GM12878 (cell line): ENCODE data around the gene KIAA1586. TPM values are rescaled to one million over a fixed set of nuclear protein-coding genes. Genes with fewer than 3 reads are reported as not detected.
"Not testable (repeated sequence)": the region's sequence is repeated elsewhere in the genome, so short reads cannot be mapped to it uniquely, and the experiment has no call there.

Source experiments
- ATAC-seq: fragments of 200-7000 bp; cut with Tn5 transposase; 3 replicates; pipeline ENCODE4 v1.9.1; 2020; ENCODE audit warnings: mild to moderate bottlenecking, moderate library complexity
- BruUV-seq: library from RNA; stranded (reverse); fragments of 400-500 nt; replicated peaks from 2 replicates; lab custom pipeline; 2021; lab: Mats Ljungman, UMichigan
- CTCF ChIA-PET: fragments of 300-600 bp; sonication (Branson Sonifier 250); formaldehyde crosslinking; extraction: SDS; loops from one replicate; lab custom pipeline; 2021; ENCODE audit warnings: inconsistent platforms; lab: Yijun Ruan, JAX
- POLR2A ChIA-PET: fragments of 350-600 bp; formaldehyde crosslinking; extraction: SDS; loops from one replicate; lab custom pipeline; 2021; ENCODE audit warnings: inconsistent platforms; lab: Charles Lee
- RAD21 ChIA-PET: fragments of 300-600 bp; sonication (Branson Sonifier 250); formaldehyde crosslinking; loops from one replicate; lab custom pipeline; 2023; ENCODE audit warnings: antibody characterized with exemption; ENCODE audit not compliant: unreplicated experiment; lab: Charles Lee
- SMC1A ChIA-PET: fragments of 300-600 bp; sonication (Branson Sonifier 250); formaldehyde crosslinking; loops from one replicate; lab custom pipeline; 2023; ENCODE audit not compliant: unreplicated experiment, uncharacterized antibody; lab: Charles Lee
- DNase-seq: peaks from one replicate; pipeline ENCODE4 v3.0.0-alpha.2; 2011; ENCODE audit warnings: low read depth, low spot score
- FAIRE-seq: peaks from 3 replicates; lab custom pipeline; 2011; peaks lifted over from hg19 to GRCh38; lab: Jason Lieb, UNC
- H2AFZ ChIP-seq: 2 replicates; pipeline ENCODE4 v1.6.0; 2011; ENCODE audit warnings: low read depth, low read length, control low read depth; ENCODE audit not compliant: control insufficient read depth
- H3K27ac ChIP-seq: 2 replicates; pipeline ENCODE4 v1.5.1; 2011; ENCODE audit warnings: control low read depth; ENCODE audit not compliant: control insufficient read depth, insufficient read depth
- H3K27me3 ChIP-seq, 2 experiments: replicated peaks in 1 of 2; 2 replicates each; pipeline versions ENCODE4 v1.6.0 to v1.6.1; 2011; ENCODE audit warnings: low read length in 1 of 2; ENCODE audit not compliant: control insufficient read depth in 2 of 2, insufficient read depth in 2 of 2
- H3K36me3 ChIP-seq, 2 experiments: 2 replicates each; pipeline ENCODE4 v1.5.1; 2011; ENCODE audit warnings: low read length in 1 of 2; ENCODE audit not compliant: control insufficient read depth in 2 of 2, insufficient read depth in 2 of 2
- H3K4me1 ChIP-seq: 2 replicates; pipeline ENCODE4 v1.6.1; 2011; ENCODE audit warnings: mild to moderate bottlenecking, low read length, moderate library complexity, mixed read lengths; ENCODE audit not compliant: control insufficient read depth, insufficient read depth
- H3K4me2 ChIP-seq: 2 replicates; pipeline ENCODE4 v1.6.0; 2011; ENCODE audit warnings: control low read depth; ENCODE audit not compliant: control insufficient read depth, insufficient read depth
- H3K4me3 ChIP-seq: fragments of 200-600 bp; sonication (generic); 2 replicates; pipeline ENCODE4 v1.5.1; 2016
- H3K79me2 ChIP-seq: 2 replicates; pipeline ENCODE4 v1.6.0; 2011; ENCODE audit warnings: low read length; ENCODE audit not compliant: control insufficient read depth, insufficient read depth
- H3K9ac ChIP-seq: 2 replicates; pipeline ENCODE4 v1.8.0; 2011; ENCODE audit warnings: low read length, control low read depth, mixed read lengths; ENCODE audit not compliant: control insufficient read depth, insufficient read depth
- H3K9me3 ChIP-seq: replicated peaks from 3 replicates; pipeline ENCODE4 v1.5.1; 2011; ENCODE audit warnings: mild to moderate bottlenecking, low read length; ENCODE audit not compliant: control insufficient read depth, insufficient read depth
- H4K20me1 ChIP-seq: 2 replicates; pipeline ENCODE4 v1.6.0; 2011; ENCODE audit not compliant: control insufficient read depth, insufficient read depth
- IKZF2 ChIP-seq, 2 experiments: fragments of 450-650 bp; IDR thresholded peaks; 2 replicates each; pipeline ENCODE4 v1.6.1; 2017; ENCODE audit warnings: mild to moderate bottlenecking in 2 of 2, moderate library complexity in 2 of 2
- LARP7 ChIP-seq: fragments of 450-650 bp; IDR thresholded peaks from 2 replicates; pipeline ENCODE4 v1.6.1; 2017; ENCODE audit warnings: mild to moderate bottlenecking
- MEF2A ChIP-seq: IDR thresholded peaks from 2 replicates; pipeline ENCODE4 v1.6.1; 2011; ENCODE audit warnings: low read depth, mild to moderate bottlenecking, low read length, moderate library complexity; ENCODE audit not compliant: insufficient read depth
- MTA2 ChIP-seq: fragments of 450-650 bp; IDR thresholded peaks from 2 replicates; pipeline ENCODE4 v1.6.1; 2016; ENCODE audit warnings: low read depth, mild to moderate bottlenecking, moderate library complexity
- NFYB ChIP-seq: IDR thresholded peaks from 2 replicates; pipeline ENCODE4 v1.6.1; 2011; ENCODE audit warnings: low read depth, mild to moderate bottlenecking, low read length, improper control_type of control experiment, moderate library complexity; ENCODE audit not compliant: insufficient read depth
- RCOR1 ChIP-seq: conservative IDR thresholded peaks from 2 replicates; pipeline ENCODE4 v1.6.1; 2012; ENCODE audit warnings: low read depth, low read length, improper control_type of control experiment
- SP1 ChIP-seq: IDR thresholded peaks from one replicate; pipeline ENCODE4 v1.6.1; 2011; ENCODE audit warnings: low read depth, low read length
- STAT1 ChIP-seq: fragments of 450-650 bp; conservative IDR thresholded peaks from 2 replicates; pipeline ENCODE4 v1.6.1; 2014; ENCODE audit warnings: antibody characterized with exemption, mild to moderate bottlenecking
- STAT3 ChIP-seq: IDR thresholded peaks from 2 replicates; pipeline ENCODE4 v1.6.1; 2011; ENCODE audit warnings: low read depth, low read length, improper control_type of control experiment
- ZBED1 ChIP-seq: IDR thresholded peaks from 2 replicates; pipeline ENCODE4 v1.6.1; 2016; ENCODE audit warnings: borderline replicate concordance
- WGBS: methylation state at CpG from one replicate; pipeline ENCODE4 v1.1.6; 2016; ENCODE audit warnings: low lambda C conversion rate; ENCODE audit not compliant: insufficient replicate concordance, insufficient coverage; ENCODE audit errors: missing lambda C conversion rate; 5-methylcytosine and 5-hydroxymethylcytosine counted together
- in situ Hi-C: fragments of 300-500 bp; cut with MboI; formaldehyde crosslinking; loops from 9 replicates; pipeline ENCODE4 v1.14.3; 2018; ENCODE audit warnings: mixed read lengths
- intact Hi-C: fragments of 100-400 bp; cut with micrococcal nuclease; formaldehyde crosslinking; loops from one replicate; pipeline ENCODE4 v1.14.2; 2022; ENCODE audit not compliant: unreplicated experiment
- polyA plus RNA-seq, 11 experiments: library from polyadenylated mRNA; depleted of rRNA in 4 of 11; unstranded in 6 of 11; stranded (reverse) in 5 of 11; fragments of >200 nt; fragmentation: Nextera tagmentation in 4 of 11; fragmentation: Illumina TruSeq in 1 of 11; extraction: Ambion mirVana in 4 of 11; extraction: Trizol in 1 of 11; gene quantifications; 1 replicate in 1 of 11; 2 replicates in 10 of 11; pipeline versions ENCODE4 v1.2.1 to v1.2.3, GENCODE V29; 2011 to 2016; ENCODE audit warnings: inconsistent platforms in 2 of 11, missing spikeins in 2 of 11, low read depth in 1 of 11
- total RNA-seq, 4 experiments: library from RNA; depleted of rRNA in 3 of 4; stranded (reverse); fragments of >200 nt in 3 of 4; fragmentation: Illumina TruSeq in 1 of 4; extraction: Trizol in 1 of 4; gene quantifications; 2 replicates each; pipeline versions ENCODE4 v1.2.1 to v1.2.3, GENCODE V29; 2013 to 2021

Gene KIAA1586
- total and polyA plus RNA-seq, 10 of the 15 experiments (the other 5 are each of a cell fraction or from before 2014, with no cell fraction given), result 13.1 to 33.1 (median 21.2) TPM

- TF ChIP-seq NFYB (peak; percentile 42; the same call in 1 of the 2 replicates), RCOR1 (0 out of 2 replicates have a peak, but pooled peaks have one; percentile 58), IKZF2 (IDR thresholded peaks at IDR 0.05) (peak; percentile 83 to 84), MTA2 (peak; percentile 47; the same call in 1 of the 2 replicates)
Observed at GRCh38 chr6:57046332-57047256, at the start of gene KIAA1586 (continued).

- peaks cover 2% of the 10 kb centered on the region; the same call in 1 of the 3 replicates for H3K9me3 ChIP-seq
- ATAC-seq (no peak), FAIRE-seq (no peak), DNase-seq (no peak)
- ChIA-PET SMC1A (no interaction called here), RAD21 (interaction anchor here (0.8 kb wide), 1 partner anchor 95 kb away, joined by 3 read pairs; no protein-coding TSS in a partner anchor), CTCF (no interaction called here), POLR2A (no interaction called here)
- TF ChIP-seq ZBED1, result no peak
- TF ChIP-seq MEF2A, result no peak
- no peak for TF ChIP-seq STAT1
- TF ChIP-seq LARP7, result no peak
- TF ChIP-seq STAT3, result no peak
- TF ChIP-seq SP1, result no peak
- H3K4me2 ChIP-seq, result no peak overlapping the region
- H3K4me3 ChIP-seq, result no peak overlapping the region
- intact Hi-C loops, result no loop called here
- in situ Hi-C loops, result no loop called here
- H3K27ac ChIP-seq, result no peak overlapping the region
- H3K36me3 ChIP-seq, result no peaks in the 10 kb centered on the region
- no peak overlapping the region for H3K9ac ChIP-seq
- no peaks in the 10 kb centered on the region for H3K79me2 ChIP-seq
- no peaks in the 10 kb centered on the region for H3K27me3 ChIP-seq
- no peak overlapping the region for H2AFZ ChIP-seq
- H3K4me1 ChIP-seq, result no peaks in the 10 kb centered on the region
- BruUV-seq, result no TSS peak
- no peaks in the 10 kb centered on the region for H4K20me1 ChIP-seq
Observed at GRCh38 chr6:56999049-56999448, 47.4 kb upstream of the KIAA1586 start.

GRCh38 chr6:56999748-57000147 is 46.7 kb upstream of the KIAA1586 start:
- H3K9ac ChIP-seq, BruUV-seq, H4K20me1 ChIP-seq, H3K4me2 ChIP-seq, DNase-seq, POLR2A ChIA-PET, FAIRE-seq, CTCF ChIA-PET, H3K4me3 ChIP-seq, H3K4me1 ChIP-seq, H3K27me3 ChIP-seq, H3K79me2 ChIP-seq, H3K27ac ChIP-seq, SMC1A ChIA-PET, ATAC-seq, intact Hi-C loops, H3K9me3 ChIP-seq, H2AFZ ChIP-seq, in situ Hi-C loops, H3K36me3 ChIP-seq: not testable (repeated sequence)
- WGBS, result 90% methylated on average over 18 of the region's 18 CpGs
- RAD21 ChIA-PET, result interaction anchor here (0.8 kb wide), 1 partner anchor 95 kb away, joined by 3 read pairs; no protein-coding TSS in a partner anchor
